HG02623 (cell line): ENCODE measurements around the gene IL18R1.

ENCODE experiments used
- ATAC-seq: cut with Tn5 transposase; IDR thresholded peaks from one replicate; pipeline ENCODE4 v1.9.1; 2021; ENCODE audit warnings: moderate library complexity; ENCODE audit not compliant: unreplicated experiment

The IL18R1 gene

GRCh38 chr2:102386867-102387541 is 31.4 kb downstream of the IL18R1 start:
- ATAC-seq: no peak

- peak; percentile 38 for ATAC-seq
These were observed 32.4 kb downstream of the IL18R1 start for GRCh38 chr2:102387763-102388546.

- ATAC-seq: no peak
These were observed 36.0 kb downstream of the IL18R1 start for GRCh38 chr2:102391565-102391964.

- ATAC-seq: no peak
These were observed 36.5 kb downstream of the IL18R1 start for GRCh38 chr2:102392096-102392495.

- ATAC-seq: no peak
These were observed 37.3 kb downstream of the IL18R1 start for GRCh38 chr2:102392942-102393341.

- no peak for ATAC-seq
These were observed 40.4 kb downstream of the IL18R1 start for GRCh38 chr2:102396012-102396411.

- no peak for ATAC-seq
These were observed 41.6 kb downstream of the IL18R1 start for GRCh38 chr2:102397209-102397608.

GRCh38 chr2:102399499-102400141 is 44.0 kb downstream of the IL18R1 start:
- ATAC-seq: no peak

- no peak for ATAC-seq
These were observed 45.9 kb downstream of the IL18R1 start for GRCh38 chr2:102401456-102401855.

- no peak for ATAC-seq
These were observed 46.3 kb downstream of the IL18R1 start for GRCh38 chr2:102401865-102402264.

- ATAC-seq: no peak
These were observed 55.4 kb downstream of the IL18R1 start for GRCh38 chr2:102410952-102411351.

- no peak for ATAC-seq
These were observed 56.6 kb downstream of the IL18R1 start for GRCh38 chr2:102412199-102412598.

- ATAC-seq: peak; percentile 46
These were observed 62.4 kb downstream of the IL18R1 start for GRCh38 chr2:102417946-102418345.

- peak; percentile 87 for ATAC-seq
These were observed 62.9 kb downstream of the IL18R1 start for GRCh38 chr2:102418421-102418961.

- ATAC-seq: no peak
These were observed 64.7 kb downstream of the IL18R1 start for GRCh38 chr2:102420290-102420689.

- no peak for ATAC-seq
These were observed 66.5 kb downstream of the IL18R1 start for GRCh38 chr2:102421890-102422759.

- ATAC-seq: no peak
These were observed 67.3 kb downstream of the IL18R1 start, which contains the start of gene IL18RAP for GRCh38 chr2:102422910-102423309. Gene IL18RAP, plus strand, starts transcription at chr2:102423160. Its CDS starts 118 bp downstream, at chr2:102423278.

GRCh38 chr2:102423368-102423767 is 67.8 kb downstream of the IL18R1 start:
- ATAC-seq: no peak

- peak; percentile 86 for ATAC-seq
These were observed 69.2 kb downstream of the IL18R1 start for GRCh38 chr2:102424754-102425153.

- ATAC-seq: no peak
These were observed 70.0 kb downstream of the IL18R1 start for GRCh38 chr2:102425441-102426132.
